ENCODE measurements around the gene NRCAM.

NRCAM gene

GRCh38 chr7:108193594-108194498 is 262.4 kb downstream of the NRCAM start:
- DNase-seq: no peak

- DNase-seq: no peak
Measured at GRCh38 chr7:108190891-108191290, 265.3 kb downstream of the NRCAM start.

GRCh38 chr7:108189733-108190388 is 266.4 kb downstream of the NRCAM start:
- DNase-seq: no peak

- no peak for DNase-seq
Measured at GRCh38 chr7:108188724-108189123, 267.5 kb downstream of the NRCAM start.

- DNase-seq: no peak
Measured at GRCh38 chr7:108181073-108181985, 274.9 kb downstream of the NRCAM start.

GRCh38 chr7:108178398-108178797 is 277.8 kb downstream of the NRCAM start:
- DNase-seq: no peak

- DNase-seq: no peak
Measured at GRCh38 chr7:108171164-108171563, 285.1 kb downstream of the NRCAM start.

GRCh38 chr7:108170251-108170650 is 286.0 kb downstream of the NRCAM start:
- DNase-seq: no peak

GRCh38 chr7:108167460-108167859 is 288.8 kb downstream of the NRCAM start:
- DNase-seq: no peak

- no peak for DNase-seq
Measured at GRCh38 chr7:108166687-108167086, 289.5 kb downstream of the NRCAM start.

- no peak for DNase-seq
Measured at GRCh38 chr7:108165723-108166122, 290.5 kb downstream of the NRCAM start.

GRCh38 chr7:108164946-108165345 is 291.3 kb downstream of the NRCAM start:
- no peak for DNase-seq

- no peak for DNase-seq
Measured at GRCh38 chr7:108164342-108164741, 291.9 kb downstream of the NRCAM start.

GRCh38 chr7:108158776-108159175 is 297.5 kb downstream of the NRCAM start:
- no peak for DNase-seq

GRCh38 chr7:108157606-108158335 is 298.5 kb downstream of the NRCAM start:
- no peak for DNase-seq

- no peak for DNase-seq
Measured at GRCh38 chr7:108156897-108157605, 299.2 kb downstream of the NRCAM start.

GRCh38 chr7:108152198-108152597 is 304.0 kb downstream of the NRCAM start:
- DNase-seq: no peak

- DNase-seq: no peak
Measured at GRCh38 chr7:108149908-108150307, 306.3 kb downstream of the NRCAM start.

- no peak for DNase-seq
Measured at GRCh38 chr7:108149119-108149518, 307.1 kb downstream of the NRCAM start.

- no peak for DNase-seq
Measured at GRCh38 chr7:108147031-108147563, 309.1 kb downstream of the NRCAM start.

GRCh38 chr7:108146070-108146842 is 310.0 kb downstream of the NRCAM start:
- no peak for DNase-seq
